A673 (cell line): ENCODE results near the gene GRIK3.

Experiments used
- EZH2 ChIP-seq: fragments of 200-600 bp; sonication (generic); IDR thresholded peaks from 2 replicates; pipeline ENCODE4 v1.6.1; 2017; ENCODE audit warnings: borderline replicate concordance, low read depth, mild to moderate bottlenecking, mixed read lengths, antibody characterized with exemption, low read length; ENCODE audit not compliant: poor library complexity, severe bottlenecking
- TF ChIP-seq, protein P1 (sequence below): fragments of 300-800, 200-600 bp; sonication (generic); conservative IDR thresholded peaks from 2 replicates; pipeline ENCODE4 v1.5.1; 2017; ENCODE audit warnings: low read depth, mild to moderate bottlenecking, antibody characterized with exemption, low read length, moderate library complexity, mixed read lengths

DNA sequence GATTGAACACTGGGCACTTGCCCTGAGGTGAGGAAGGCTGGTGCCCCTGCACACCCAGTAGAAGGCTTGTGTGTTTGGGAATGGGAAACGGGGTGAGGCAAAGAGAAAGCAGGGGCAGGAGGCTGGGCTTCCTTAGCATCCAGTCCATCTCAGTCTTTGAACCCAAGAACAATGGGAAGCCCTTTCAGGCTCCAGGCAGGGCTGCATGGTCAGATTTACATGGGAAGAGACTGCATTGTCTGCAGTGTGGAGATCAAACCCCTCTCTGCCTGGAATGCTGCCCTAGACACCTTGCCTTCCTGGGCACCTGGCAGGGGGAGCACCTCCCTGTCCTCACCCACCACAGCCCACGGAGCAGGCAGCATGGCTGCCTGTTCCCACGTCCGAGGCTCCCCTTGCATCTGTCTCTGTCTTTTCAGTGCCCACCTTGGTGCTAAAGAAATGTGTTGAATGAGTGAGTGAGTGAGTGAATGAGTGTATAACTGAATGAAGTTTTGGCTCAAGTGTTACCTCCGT is 268.5 kb downstream of the GRIK3 start:
- TF ChIP-seq, protein P1, sequence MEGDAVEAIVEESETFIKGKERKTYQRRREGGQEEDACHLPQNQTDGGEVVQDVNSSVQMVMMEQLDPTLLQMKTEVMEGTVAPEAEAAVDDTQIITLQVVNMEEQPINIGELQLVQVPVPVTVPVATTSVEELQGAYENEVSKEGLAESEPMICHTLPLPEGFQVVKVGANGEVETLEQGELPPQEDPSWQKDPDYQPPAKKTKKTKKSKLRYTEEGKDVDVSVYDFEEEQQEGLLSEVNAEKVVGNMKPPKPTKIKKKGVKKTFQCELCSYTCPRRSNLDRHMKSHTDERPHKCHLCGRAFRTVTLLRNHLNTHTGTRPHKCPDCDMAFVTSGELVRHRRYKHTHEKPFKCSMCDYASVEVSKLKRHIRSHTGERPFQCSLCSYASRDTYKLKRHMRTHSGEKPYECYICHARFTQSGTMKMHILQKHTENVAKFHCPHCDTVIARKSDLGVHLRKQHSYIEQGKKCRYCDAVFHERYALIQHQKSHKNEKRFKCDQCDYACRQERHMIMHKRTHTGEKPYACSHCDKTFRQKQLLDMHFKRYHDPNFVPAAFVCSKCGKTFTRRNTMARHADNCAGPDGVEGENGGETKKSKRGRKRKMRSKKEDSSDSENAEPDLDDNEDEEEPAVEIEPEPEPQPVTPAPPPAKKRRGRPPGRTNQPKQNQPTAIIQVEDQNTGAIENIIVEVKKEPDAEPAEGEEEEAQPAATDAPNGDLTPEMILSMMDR, result no peak
- TF ChIP-seq EZH2, result no peak
